ENCODE measurements around the gene SHANK1.

The SHANK1 gene

DNA sequence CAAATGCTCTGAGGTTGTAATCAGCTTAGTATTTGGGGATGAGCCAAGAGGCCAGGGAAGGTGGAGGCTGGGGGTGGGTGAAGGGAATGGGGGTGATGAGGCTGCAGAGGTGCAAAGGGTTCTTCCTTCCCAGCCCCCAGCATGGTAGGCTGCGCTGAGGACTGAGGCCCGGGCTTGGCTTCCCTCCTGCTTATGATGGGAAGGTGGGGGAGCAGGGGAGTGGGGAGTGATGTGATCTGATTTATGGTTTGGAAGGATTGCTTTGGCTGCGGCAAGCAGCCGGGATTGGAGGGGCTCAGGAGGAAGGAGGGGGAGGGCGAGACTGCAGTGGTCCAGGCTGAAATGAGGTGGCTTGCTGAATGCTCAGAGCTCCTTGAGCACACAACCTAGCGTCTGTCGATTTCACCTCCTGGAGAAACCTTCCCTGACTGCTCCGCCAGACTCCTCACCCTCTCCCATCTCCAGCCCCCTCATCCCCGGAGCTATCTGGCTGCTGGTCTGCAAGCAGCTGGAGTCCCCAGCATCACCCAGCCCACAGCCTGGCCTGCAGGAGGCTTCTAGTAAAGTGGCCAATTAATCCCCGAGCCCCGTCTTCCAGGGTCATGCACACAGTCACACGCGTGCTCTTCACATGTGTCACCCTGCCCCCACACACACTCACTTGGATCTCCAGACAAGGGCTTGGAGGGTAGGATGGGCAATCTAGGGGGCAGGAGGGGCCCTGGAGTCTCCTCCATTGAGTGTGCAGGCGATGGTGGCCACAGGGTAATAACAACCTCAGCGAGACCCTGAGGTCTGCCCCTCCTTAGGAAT is 2.8 kb upstream of the SHANK1 start:
- TF ChIP-seq POLR2AphosphoS5 (IDR thresholded peaks at IDR 0.05; ENCODE audit: low read depth, low read length) (no peak), TAF1 (IDR thresholded peaks at IDR 0.05; ENCODE audit: borderline replicate concordance, insufficient read depth, low read length) (no peak), REST (IDR thresholded peaks at IDR 0.05; ENCODE audit: insufficient read depth in 1 of 2, low read depth in 2 of 2, low read length in 2 of 2) (no peak), FOXP2 (optimal IDR thresholded peaks at IDR 0.05; ENCODE audit: borderline replicate concordance, extremely low read depth, extremely low read length, insufficient read depth) (no peak), SIN3A (IDR thresholded peaks at IDR 0.05; ENCODE audit: borderline replicate concordance, insufficient read depth, low read length) (no peak)

- TF ChIP-seq TAF1 (IDR thresholded peaks at IDR 0.05; ENCODE audit: borderline replicate concordance, insufficient read depth, low read length) = no peak
- TF ChIP-seq FOXP2 (optimal IDR thresholded peaks at IDR 0.05; ENCODE audit: borderline replicate concordance, extremely low read depth, extremely low read length, insufficient read depth) = no peak
- TF ChIP-seq POLR2AphosphoS5 (IDR thresholded peaks at IDR 0.05; ENCODE audit: low read depth, low read length) = no peak
- TF ChIP-seq REST (IDR thresholded peaks at IDR 0.05; ENCODE audit: insufficient read depth in 1 of 2, low read depth in 2 of 2, low read length in 2 of 2) = no peak
- TF ChIP-seq SIN3A (IDR thresholded peaks at IDR 0.05; ENCODE audit: borderline replicate concordance, insufficient read depth, low read length) = no peak
Observed at GRCh38 chr19:50721441-50722137, 2.0 kb upstream of the SHANK1 start.

DNA sequence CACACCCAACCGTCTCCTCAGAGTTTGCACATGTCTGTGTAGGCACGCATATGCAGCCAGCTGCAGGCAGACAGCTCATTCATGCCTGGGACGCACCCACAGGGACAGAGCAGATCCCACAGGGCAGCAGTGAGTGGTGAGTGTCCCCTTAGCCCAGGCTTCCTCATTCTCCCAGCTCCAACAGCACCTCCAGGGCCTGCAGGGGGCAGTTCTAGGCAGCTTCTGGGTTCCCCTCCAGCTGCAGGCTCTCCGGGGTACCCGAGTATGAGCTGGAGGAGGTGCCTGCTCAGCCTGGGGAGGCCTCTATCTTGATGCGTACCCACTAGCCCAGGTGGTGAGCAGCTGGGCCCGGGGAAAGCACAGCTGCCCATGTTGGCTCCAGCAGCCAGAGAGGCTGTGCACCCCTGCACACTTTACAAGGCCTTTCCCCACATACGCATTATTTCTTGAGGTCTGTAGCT is 1.3 kb upstream of the SHANK1 start:
- TF ChIP-seq FOXP2 (optimal IDR thresholded peaks at IDR 0.05; ENCODE audit: borderline replicate concordance, extremely low read depth, extremely low read length, insufficient read depth) (no peak), POLR2AphosphoS5 (IDR thresholded peaks at IDR 0.05; ENCODE audit: low read depth, low read length) (no peak), TAF1 (IDR thresholded peaks at IDR 0.05; ENCODE audit: borderline replicate concordance, insufficient read depth, low read length) (no peak), SIN3A (IDR thresholded peaks at IDR 0.05; ENCODE audit: borderline replicate concordance, insufficient read depth, low read length) (no peak), REST (IDR thresholded peaks at IDR 0.05; ENCODE audit: insufficient read depth in 1 of 2, low read depth in 2 of 2, low read length in 2 of 2) (no peak)

GRCh38 chr19:50720181-50720920 is 749 bp upstream of the SHANK1 start:
- TF ChIP-seq POLR2AphosphoS5 (IDR thresholded peaks at IDR 0.05; ENCODE audit: low read depth, low read length) = no peak
- no peak for TF ChIP-seq FOXP2 (optimal IDR thresholded peaks at IDR 0.05; ENCODE audit: borderline replicate concordance, extremely low read depth, extremely low read length, insufficient read depth)

DNA sequence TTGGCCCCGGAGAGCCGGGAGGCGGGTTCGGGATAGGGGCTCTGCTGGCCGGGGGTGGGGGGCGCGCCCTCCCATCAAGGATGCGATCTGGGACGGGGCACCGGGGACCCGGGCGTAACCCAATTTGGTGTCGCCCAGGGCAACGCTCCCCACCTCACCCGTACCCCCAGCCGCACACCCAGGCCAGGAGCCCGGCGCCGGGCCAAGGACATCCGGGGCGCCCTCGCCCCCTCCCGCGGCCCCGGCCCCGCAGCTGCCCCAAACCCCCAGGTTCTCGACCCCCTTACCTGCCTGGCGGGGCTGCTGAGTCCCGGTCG is 525 bp downstream of the SHANK1 start:
- TF ChIP-seq POLR2AphosphoS5 (IDR thresholded peaks at IDR 0.05; ENCODE audit: low read depth, low read length) (no peak), FOXP2 (optimal IDR thresholded peaks at IDR 0.05; ENCODE audit: borderline replicate concordance, extremely low read depth, extremely low read length, insufficient read depth) (no peak), TAF1 (IDR thresholded peaks at IDR 0.05; ENCODE audit: borderline replicate concordance, insufficient read depth, low read length) (no peak), REST (IDR thresholded peaks at IDR 0.05; ENCODE audit: insufficient read depth in 1 of 2, low read depth in 2 of 2, low read length in 2 of 2) (no peak), SIN3A (IDR thresholded peaks at IDR 0.05; ENCODE audit: borderline replicate concordance, insufficient read depth, low read length) (no peak)

All from PFSK-1 (cell line).